HG03442 (cell line): ENCODE data around the gene STXBP6.
"Not testable (repeated sequence)": the region's sequence is repeated elsewhere in the genome, so short reads cannot be mapped to it uniquely, and the experiment has no call there.

Experiments
- ATAC-seq: cut with Tn5 transposase; IDR thresholded peaks from one replicate; pipeline ENCODE4 v1.9.1; 2021; ENCODE audit warnings: mild to moderate bottlenecking, moderate library complexity; ENCODE audit not compliant: unreplicated experiment

The STXBP6 gene

GRCh38 chr14:24959791-24960331, 90.1 kb downstream of the STXBP6 start:
- ATAC-seq = peak; percentile 46

- ATAC-seq = no peak
Measured at GRCh38 chr14:24958271-24958670, 91.7 kb downstream of the STXBP6 start.

GRCh38 chr14:24957814-24958213, 92.1 kb downstream of the STXBP6 start:
- ATAC-seq = no peak

DNA sequence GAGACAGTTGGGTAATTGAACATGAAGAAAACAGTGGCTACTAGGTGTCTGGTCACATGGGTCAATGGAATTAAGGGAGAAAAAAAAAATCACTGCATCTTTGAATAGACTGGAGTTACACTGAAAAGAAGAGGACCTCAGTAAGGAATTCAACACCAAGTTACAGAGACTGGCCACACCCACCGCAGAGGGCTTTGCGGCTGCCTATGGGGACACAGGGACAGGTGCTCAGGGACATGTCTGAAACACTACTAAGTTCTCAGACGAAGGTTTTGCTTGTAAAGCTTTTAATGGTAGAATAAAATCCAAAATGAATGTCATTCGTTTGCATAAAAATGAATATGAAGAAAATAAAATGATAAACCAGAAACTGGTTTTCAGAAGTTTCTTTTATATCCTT, 93.8 kb downstream of the STXBP6 start:
- no peak for ATAC-seq

GRCh38 chr14:24954700-24955037, 95.3 kb downstream of the STXBP6 start:
- no peak for ATAC-seq

GRCh38 chr14:24954037-24954699, 95.8 kb downstream of the STXBP6 start:
- peak; percentile 73 for ATAC-seq

DNA sequence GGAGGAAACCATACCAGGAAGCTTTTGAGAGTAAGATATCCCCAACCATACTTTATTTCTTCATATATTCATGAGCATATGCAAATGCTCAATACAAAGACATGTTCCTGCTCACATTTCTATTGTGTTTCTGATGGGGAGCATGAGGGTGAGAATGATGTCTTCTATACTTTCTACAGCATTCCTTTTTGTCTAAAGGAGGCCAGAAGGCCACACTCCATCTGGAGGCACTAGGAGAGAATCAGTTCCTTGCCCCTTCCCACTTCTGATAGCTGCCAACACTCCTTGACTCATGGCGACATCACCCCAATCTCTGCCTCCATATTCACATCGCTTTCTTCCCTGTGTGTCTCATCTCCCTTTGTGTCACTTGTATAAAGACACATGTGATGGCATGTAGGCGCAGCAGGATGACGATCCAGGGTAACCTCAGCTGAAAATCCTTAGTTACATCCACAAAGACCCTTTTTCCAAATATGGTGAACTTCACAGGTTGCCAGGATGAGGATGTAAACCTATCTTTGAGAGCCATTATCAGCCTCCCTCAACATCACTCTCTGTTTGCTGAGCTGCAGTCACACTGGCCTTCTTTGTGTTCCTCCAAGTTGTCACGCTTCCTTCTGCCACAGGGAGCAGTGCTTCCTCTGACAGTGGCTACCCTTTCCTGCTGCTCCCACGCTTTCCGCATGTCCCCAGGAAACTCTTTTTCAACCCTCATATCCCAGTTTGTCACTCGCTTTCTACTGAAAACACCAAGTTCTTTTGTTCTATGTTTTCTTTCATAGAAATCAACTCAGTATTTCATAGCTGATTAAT, 96.9 kb downstream of the STXBP6 start:
- no peak for ATAC-seq

DNA sequence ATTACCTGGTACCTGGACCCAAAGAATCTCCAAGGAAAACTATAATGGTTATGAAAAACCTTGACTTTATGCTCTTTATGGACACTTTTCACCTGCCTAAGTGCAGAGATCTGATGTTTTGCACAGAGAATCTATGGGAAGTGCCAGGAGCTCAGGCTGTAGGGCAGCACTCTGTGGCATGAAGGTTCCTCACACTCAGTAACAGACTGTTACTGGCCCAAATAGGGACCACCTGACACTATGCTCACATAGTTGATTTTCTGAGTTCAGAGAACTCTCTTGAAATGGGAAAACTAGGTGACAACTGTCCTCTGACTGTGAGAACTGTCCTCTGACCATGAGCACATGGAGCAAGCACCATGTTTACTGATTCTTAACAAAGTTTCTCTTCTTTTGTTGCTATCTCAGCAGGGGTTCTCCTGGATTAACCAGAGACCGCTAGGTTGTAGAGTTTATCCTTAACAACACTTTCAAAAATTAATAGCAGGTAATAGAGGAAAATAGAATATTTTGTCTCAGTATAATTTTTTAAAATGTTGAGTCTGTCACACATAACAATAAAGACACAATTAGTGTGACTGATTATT, 101.6 kb downstream of the STXBP6 start:
- ATAC-seq = no peak

DNA sequence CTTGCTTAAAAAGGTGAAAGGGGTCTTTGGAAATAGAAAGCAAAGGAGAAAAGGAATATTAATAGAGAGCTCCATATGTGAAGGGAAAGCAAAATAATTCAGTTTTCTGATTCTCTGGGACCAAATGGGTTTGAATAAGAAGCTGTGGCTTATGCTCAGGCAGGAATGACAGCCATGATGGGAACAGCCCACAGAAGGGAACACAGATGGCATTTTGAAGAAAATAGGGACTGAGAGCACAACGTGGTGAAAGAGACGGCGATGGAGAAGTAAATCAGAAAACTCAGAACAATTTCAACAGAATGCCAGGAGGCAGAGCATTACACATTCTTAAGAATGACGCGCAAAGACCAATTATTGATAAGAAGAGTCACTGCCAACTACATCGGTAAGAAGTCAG, 102.8 kb downstream of the STXBP6 start:
- no peak for ATAC-seq

DNA sequence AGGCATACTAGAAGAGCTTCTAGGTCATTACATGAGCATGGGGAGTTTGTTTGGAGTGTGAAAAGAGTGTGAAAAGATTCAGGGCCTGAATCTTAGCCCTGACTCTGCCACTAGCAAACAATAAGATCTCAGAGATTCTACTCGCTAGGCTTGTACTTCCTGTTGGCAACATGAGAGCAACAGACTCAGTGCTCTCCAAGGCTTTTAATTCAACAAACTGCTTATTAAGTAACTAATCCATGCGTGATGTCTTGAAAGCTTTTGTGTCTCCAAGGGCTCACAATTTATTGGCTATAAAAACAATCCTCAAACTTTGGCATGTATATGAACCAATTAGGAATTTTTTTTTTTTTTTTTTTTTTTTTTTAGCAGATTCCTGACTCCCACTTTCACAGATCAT, 105.1 kb downstream of the STXBP6 start:
- ATAC-seq = no peak

DNA sequence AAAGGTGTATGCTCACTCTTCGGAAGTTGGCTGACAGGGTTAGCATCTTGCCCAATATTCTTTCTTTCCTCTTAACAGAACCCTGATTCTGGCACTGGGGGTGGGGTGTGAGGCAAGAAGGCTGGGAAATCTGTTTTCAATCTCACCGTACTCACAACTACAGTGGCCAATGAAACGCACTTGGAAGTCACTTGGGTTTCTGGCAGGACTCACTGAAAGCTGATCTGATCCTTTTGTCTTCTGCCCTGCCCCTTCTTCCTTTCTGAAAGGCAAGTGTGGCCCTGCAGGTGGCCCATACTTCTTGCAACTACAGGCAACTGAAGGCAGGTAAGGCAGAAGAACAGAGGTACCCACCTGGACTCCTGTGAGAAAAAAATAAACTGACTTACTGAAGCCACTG, 106.9 kb downstream of the STXBP6 start:
- no peak for ATAC-seq

DNA sequence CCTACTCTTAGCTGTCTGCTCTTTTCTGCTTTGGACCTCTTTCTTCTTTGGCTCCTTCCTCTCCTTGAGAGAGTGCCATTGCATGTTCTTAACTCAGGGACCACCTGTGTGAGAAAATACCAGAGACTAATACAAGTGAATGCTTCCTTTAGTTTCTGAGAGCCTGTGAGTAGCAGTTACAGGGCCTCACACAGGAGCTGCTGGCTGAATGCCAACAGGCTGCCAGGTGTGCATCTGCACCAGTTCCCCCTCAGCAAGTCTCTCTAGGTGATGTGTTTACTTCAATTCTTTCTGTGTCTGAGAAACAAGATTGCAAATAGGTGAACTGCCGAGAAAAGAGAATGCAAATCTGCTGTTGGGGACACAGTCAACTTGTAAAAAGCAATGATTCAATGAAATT, 108.2 kb downstream of the STXBP6 start:
- ATAC-seq = no peak

DNA sequence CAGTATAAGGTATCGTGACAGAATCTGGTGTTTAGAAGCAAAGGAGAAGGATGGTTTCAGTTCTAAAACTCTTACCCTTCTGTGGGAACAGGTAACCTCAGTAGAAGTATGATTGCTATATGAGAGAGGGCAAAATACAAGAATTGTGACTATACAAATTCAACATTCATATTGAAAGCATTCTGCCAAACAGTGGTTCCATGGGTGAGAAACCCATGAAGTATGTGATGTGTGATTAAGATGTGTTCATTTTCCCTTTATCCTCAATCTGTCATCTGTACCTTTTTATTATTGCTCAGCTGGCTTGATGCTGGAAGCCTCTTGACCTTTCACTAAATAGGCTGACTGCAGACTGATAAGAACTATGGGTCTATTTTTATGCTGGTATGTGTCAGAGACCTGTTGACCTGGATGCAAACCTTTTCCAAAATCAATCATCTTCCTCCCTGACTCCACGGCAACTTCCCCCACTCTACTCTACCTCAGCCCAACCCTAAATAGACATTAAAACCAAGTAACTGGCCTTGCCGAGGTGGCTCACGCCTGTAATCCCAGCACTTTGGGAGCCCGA, 109.6 kb downstream of the STXBP6 start:
- ATAC-seq = no peak

- ATAC-seq = no peak
Measured at GRCh38 chr14:24938593-24938992, 111.4 kb downstream of the STXBP6 start.

DNA sequence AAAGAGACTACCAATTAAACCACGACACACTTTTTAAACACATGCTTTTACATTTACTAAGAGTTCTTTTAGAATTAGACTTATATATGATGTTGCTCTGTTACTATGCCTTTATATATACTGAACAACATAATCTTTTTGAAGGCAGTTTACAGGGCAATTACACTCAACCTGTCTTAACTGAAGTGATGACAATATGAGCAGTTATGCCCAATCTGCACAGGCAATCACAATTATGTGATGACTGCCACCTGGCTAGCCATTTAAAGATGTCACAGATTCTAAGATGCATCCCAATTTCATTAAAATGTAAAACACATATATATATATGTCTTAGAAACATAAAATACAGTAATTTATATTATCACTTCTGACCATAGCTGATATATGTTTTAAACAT, 112.6 kb downstream of the STXBP6 start:
- no peak for ATAC-seq

DNA sequence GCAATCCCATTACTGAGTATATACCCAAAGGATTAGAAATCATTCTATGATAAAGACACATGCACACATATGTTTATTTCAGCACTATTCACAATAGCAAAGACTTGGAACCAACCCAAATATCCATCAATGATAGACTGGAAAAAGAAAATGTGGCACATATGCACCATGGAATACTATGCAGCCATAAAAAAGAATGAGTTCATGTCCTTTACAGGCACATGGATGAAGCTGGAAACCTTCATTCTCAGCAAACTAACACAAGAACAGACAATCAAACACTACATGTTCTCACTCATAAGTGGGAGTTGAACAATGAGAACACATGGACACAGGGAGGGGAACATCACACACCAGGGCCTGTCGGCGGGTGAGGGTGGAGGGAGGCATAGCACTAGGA, 113.2 kb downstream of the STXBP6 start:
- not testable (repeated sequence) for ATAC-seq

DNA sequence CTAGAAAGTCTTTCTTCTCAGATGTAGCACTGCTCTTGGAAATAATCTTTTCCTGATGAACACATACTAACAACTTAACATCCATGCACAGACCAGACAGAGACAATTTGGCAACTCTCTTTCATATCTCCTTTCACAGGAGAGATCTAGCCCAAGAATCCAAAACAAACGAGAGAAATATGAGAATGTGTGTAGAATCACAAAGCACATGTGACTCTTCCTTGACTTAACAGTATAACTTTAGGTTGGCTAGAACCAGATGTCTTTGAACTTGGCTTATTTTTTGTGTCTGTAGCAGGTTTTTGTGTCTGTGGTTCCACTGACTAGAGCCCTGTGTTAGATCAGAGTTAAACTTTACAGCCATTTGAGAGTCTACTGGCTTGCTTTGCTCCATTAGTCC, 114.2 kb downstream of the STXBP6 start:
- no peak for ATAC-seq

DNA sequence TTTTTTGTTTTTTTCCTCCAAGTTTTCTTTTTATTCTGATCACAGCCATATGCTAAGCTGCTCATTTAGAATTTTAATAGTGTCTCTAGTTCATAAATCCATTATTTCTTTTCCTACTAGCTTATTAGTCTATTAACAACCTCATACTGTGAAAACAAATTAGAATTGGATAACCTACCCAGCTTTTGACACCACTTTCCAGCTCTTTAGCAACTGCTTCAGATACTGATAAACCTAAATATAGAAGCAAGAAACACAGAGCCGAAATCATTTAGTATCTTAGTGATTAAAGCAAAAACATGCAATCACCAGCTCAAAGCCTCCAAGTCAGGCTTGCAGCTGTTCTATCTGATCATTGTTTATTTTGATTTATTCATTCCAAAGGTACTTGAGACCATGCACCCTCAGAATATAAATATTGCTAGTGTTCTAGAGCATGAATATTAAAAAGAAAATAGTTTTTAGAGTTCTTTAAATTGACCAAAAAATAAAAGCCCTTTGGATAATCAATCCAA, 121.5 kb downstream of the STXBP6 start:
- no peak for ATAC-seq

- no peak for ATAC-seq
Measured at GRCh38 chr14:24927809-24928208, 122.1 kb downstream of the STXBP6 start.

- ATAC-seq = no peak
Measured at GRCh38 chr14:24925771-24926374, 124.1 kb downstream of the STXBP6 start.

DNA sequence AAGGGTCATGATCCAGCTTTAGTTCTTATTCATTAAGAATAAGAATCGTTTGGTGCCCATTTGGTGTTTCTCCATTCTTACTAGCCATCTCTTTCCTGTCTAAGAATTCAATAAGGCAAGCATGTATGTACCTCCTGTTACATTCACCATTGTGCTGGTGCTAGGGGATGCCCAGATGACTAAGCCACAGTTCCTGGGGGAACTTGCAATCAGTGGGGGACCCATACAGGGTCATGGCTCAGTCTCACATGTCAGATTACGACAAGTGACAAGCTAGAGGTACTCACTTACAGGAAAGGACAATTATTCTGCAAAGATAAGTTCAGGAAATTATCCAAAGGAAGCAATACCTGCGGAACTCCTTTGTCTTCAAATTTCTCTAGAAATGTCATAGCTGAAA, 125.4 kb downstream of the STXBP6 start:
- peak; percentile 58 for ATAC-seq
